Activated CD4-positive, alpha-beta T cell treated with anti-CD3 and anti-CD28 coated beads, Interleukin-2, amount 10 ng/mL, durations not matched to agents 7 days and 5 days (primary cell): ENCODE measurements around the gene SLCO1B3. TPM values are rescaled to one million over a fixed set of nuclear protein-coding genes. Genes with fewer than 3 reads are reported as not detected.
"Not testable (repeated sequence)": the region's sequence is repeated elsewhere in the genome, so short reads cannot be mapped to it uniquely, and the experiment has no call there.

Experiments
- CTCF ChIA-PET: fragments of 350-600 bp; sonication (Branson Sonifier 250); formaldehyde crosslinking; loops from one replicate; lab custom pipeline; 2021; ENCODE audit warnings: antibody characterized with exemption; lab: Charles Lee
- POLR2A ChIA-PET: fragments of 350-600 bp; sonication (Branson Sonifier 250); formaldehyde crosslinking; loops from one replicate; lab custom pipeline; 2021; ENCODE audit warnings: antibody characterized with exemption; lab: Charles Lee
- DNase-seq: peaks from one replicate; pipeline ENCODE4 v3.0.0-alpha.2; 2020
- H3K27ac Mint-ChIP-seq: one replicate; pipeline ENCODE4 v1.8.0; 2021; ENCODE audit warnings: mild to moderate bottlenecking, moderate library complexity, mixed read lengths
- H3K27me3 Mint-ChIP-seq: one replicate; pipeline ENCODE4 v1.8.0; 2021; ENCODE audit warnings: mixed read lengths
- H3K36me3 Mint-ChIP-seq: one replicate; pipeline ENCODE4 v1.8.0; 2021; ENCODE audit warnings: low read depth, mixed read lengths
- H3K4me1 Mint-ChIP-seq: one replicate; pipeline ENCODE4 v1.8.0; 2021; ENCODE audit warnings: mixed read lengths
- H3K4me3 Mint-ChIP-seq: one replicate; pipeline ENCODE4 v1.8.0; 2021; ENCODE audit warnings: mild to moderate bottlenecking, moderate library complexity, mixed read lengths
- H3K9me3 Mint-ChIP-seq: one replicate; pipeline ENCODE4 v1.8.0; 2021; ENCODE audit warnings: mixed read lengths
- total RNA-seq, 2 experiments: library from RNA; stranded (reverse); gene quantifications; one replicate each; pipeline ENCODE4 v1.2.3, GENCODE V29; 2021

The SLCO1B3 gene, protein sequence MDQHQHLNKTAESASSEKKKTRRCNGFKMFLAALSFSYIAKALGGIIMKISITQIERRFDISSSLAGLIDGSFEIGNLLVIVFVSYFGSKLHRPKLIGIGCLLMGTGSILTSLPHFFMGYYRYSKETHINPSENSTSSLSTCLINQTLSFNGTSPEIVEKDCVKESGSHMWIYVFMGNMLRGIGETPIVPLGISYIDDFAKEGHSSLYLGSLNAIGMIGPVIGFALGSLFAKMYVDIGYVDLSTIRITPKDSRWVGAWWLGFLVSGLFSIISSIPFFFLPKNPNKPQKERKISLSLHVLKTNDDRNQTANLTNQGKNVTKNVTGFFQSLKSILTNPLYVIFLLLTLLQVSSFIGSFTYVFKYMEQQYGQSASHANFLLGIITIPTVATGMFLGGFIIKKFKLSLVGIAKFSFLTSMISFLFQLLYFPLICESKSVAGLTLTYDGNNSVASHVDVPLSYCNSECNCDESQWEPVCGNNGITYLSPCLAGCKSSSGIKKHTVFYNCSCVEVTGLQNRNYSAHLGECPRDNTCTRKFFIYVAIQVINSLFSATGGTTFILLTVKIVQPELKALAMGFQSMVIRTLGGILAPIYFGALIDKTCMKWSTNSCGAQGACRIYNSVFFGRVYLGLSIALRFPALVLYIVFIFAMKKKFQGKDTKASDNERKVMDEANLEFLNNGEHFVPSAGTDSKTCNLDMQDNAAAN
- not detected for total RNA-seq

DNA sequence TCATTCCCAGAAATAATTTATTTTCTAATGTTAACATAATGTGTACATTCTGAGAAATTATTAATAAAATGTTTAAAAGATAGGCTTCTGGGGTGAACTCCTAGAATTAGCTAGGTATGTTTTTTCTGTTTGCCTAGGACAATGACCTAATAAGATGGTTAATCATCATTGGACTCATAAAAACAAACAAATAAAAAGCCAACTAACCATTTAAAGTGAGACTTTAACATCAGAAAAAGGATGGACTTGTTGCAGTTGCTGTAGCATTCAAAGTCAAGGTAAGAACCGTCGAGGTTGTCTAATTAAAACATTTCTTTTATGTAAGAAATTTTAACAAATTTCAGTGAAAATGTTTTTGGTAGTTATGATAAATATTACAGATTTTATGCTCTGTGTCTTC is at the start of gene SLCO1B3:
Gene SLCO1B3 (plus strand): TSS at position 219 of the 400 bp plus-strand sequence. CDS start 5,034 bp downstream, outside the sequence.
- POLR2A ChIA-PET, result no interaction called here
- Mint-ChIP-seq H3K9me3 (peaks cover 4% of the 10 kb centered on the region), H3K4me3 (no peak within 1 kb of the TSS), H3K27me3 (no peaks in the 10 kb centered on the region), H3K4me1 (no peaks in the 10 kb centered on the region), H3K27ac (no peak within 1 kb of the TSS), H3K36me3 (no peaks in the 10 kb centered on the region)
- no peak for DNase-seq
- CTCF ChIA-PET, result no interaction called here

DNA sequence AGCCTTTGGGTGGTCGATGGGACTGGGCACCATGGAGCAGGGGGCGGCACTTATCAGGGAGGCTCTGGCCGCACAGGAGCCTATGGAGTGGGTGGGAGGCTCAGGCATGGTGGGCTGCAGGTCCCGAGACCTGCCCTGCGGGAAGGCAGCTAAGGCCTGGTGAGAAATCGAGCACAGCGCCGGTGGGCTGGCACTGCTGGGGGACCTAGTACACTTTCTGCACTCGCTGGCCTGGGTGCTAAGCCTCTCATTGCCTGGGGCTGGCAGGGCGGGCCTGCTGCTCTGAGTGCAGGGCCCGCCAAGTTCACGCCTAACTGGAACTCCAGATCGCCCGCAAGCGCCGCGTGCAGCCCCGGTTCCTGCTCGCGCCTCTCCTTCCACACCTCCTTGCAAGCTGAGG is 33.1 kb upstream of the SLCO1B3 start:
- no peak overlapping the region for H3K27ac Mint-ChIP-seq
- H3K4me3 Mint-ChIP-seq, result no peak overlapping the region
- H3K9me3 Mint-ChIP-seq, result peaks cover 14% of the 10 kb centered on the region
- H3K4me1 Mint-ChIP-seq, result no peaks in the 10 kb centered on the region
- no peak for DNase-seq
- no peaks in the 10 kb centered on the region for H3K27me3 Mint-ChIP-seq
- H3K36me3 Mint-ChIP-seq, result no peaks in the 10 kb centered on the region
- CTCF ChIA-PET, result no interaction called here
- POLR2A ChIA-PET, result no interaction called here

DNA sequence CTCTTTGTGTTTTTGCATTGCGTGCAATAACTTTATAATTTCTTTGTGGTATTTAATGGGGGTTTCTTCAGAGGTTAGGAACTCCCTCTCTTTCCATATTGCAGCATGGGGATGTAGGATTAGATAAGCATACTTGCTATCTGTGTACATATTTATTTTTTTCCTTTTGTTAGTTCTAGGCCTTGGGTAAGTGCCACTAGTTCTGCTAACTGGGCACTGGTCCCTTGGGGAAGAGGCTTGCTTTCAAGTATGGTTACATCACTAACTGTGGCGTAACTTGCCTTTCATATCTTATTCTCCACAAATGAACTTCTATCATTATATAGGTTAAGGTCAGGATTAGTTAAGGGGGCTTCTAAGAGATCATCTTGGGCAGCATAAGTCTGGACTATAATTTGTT is 31.5 kb upstream of the SLCO1B3 start:
- ChIA-PET POLR2A (no interaction called here), CTCF (no interaction called here)
- H3K36me3 Mint-ChIP-seq, result no peaks in the 10 kb centered on the region
- peaks cover 19% of the 10 kb centered on the region for H3K9me3 Mint-ChIP-seq
- H3K27ac Mint-ChIP-seq, result no peak overlapping the region
- no peak for DNase-seq
- H3K27me3 Mint-ChIP-seq, result no peaks in the 10 kb centered on the region
- H3K4me1 Mint-ChIP-seq, result no peaks in the 10 kb centered on the region
- H3K4me3 Mint-ChIP-seq, result no peak overlapping the region

DNA sequence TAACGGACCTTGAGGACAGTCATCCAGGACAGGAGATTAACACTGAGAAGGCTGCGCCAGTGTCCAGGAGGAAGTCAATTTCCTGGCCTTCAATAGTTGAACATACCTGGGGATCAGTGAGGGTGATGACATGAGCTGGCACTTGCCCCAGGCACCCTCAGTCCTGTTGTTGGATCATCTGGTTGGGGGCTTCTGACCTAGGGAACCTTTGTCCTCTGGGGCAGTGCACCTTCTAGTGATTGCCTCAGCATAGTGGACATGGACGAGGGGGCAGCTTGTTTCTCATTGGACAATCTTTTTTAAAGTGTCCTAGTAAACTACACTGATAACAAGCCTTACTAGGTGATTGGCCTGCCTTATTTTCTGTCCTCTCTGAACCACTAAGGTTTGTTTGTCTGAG is 30.5 kb upstream of the SLCO1B3 start:
- H3K36me3 Mint-ChIP-seq, H3K27me3 Mint-ChIP-seq, H3K4me1 Mint-ChIP-seq, CTCF ChIA-PET, POLR2A ChIA-PET, DNase-seq, H3K27ac Mint-ChIP-seq, H3K4me3 Mint-ChIP-seq: not testable (repeated sequence)
- peaks cover 22% of the 10 kb centered on the region for H3K9me3 Mint-ChIP-seq

DNA sequence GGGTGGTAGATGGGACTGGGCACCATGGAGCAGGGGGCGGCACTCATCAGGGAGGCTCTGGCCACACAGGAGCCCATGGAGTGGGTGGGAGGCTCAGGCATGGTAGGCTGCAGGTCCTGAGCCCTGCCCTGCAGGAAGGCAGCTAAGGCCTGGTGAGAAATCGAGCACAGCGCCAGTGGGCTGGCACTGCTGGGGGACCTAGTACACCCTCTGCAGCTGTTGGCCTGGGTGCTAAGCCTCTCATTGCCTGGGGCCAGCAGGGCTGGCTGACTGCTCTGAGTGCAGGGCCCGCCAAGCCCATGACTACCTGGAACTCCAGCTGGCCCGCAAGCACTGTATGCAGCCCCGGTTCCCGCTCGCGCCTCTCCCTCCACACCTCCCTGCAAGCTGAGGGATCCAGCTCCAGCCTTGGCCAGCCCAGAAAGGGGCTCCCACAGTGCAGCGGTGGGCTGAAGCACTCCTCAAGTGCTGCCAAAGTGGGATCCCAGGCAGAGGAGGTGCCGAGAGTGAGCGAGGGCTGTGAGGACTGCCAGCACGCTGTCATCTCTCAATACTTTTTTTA is 26.6 kb upstream of the SLCO1B3 start:
- CTCF ChIA-PET, DNase-seq, H3K27me3 Mint-ChIP-seq, H3K27ac Mint-ChIP-seq, POLR2A ChIA-PET, H3K4me3 Mint-ChIP-seq, H3K36me3 Mint-ChIP-seq, H3K4me1 Mint-ChIP-seq: not testable (repeated sequence)
- H3K9me3 Mint-ChIP-seq, result peaks cover 16% of the 10 kb centered on the region

DNA sequence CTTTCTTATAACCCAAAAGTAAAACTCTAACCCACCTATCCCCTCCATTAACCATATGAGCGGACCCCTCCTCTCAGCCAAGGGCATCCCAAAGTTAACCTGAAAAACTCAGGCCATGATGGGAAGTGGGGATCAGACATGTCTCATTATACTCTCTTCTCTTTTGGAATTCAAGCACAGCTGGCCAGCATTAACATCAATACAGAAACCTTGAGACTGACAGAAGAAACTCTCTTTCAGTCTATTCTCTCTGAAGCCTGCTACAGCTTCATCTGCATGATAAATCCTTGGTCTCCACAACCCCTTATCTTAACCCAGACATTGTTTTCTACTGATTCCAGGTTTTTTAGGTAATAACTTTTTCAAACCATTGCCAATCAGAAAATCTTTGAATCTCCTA is 17.5 kb upstream of the SLCO1B3 start:
- no peaks in the 10 kb centered on the region for H3K4me1 Mint-ChIP-seq
- no peaks in the 10 kb centered on the region for H3K27me3 Mint-ChIP-seq
- peaks cover 2% of the 10 kb centered on the region for H3K9me3 Mint-ChIP-seq
- no peak for DNase-seq
- POLR2A ChIA-PET, result no interaction called here
- CTCF ChIA-PET, result no interaction called here
- H3K36me3 Mint-ChIP-seq, result no peaks in the 10 kb centered on the region
- no peak overlapping the region for H3K27ac Mint-ChIP-seq
- no peak overlapping the region for H3K4me3 Mint-ChIP-seq

DNA sequence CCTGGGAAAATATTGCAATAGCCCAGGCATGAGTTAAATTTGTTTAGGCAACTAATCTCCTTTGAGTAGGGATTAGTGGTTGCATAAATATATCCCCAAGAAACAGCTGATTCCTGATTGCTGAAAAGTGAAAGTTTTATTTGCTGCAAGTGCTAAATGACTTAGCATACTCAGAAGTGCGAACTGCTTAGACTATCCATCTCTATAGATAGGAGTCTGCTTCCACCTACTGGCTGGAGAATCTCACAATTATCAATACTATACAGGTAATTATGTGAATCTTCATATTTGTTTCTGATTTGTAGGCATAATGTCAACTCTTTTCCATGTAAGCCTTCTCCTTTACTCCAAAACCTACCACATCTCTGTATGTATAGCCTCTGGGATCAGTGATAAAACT is 12.0 kb upstream of the SLCO1B3 start:
- no peaks in the 10 kb centered on the region for H3K36me3 Mint-ChIP-seq
- no peaks in the 10 kb centered on the region for H3K4me1 Mint-ChIP-seq
- POLR2A ChIA-PET, result no interaction called here
- no peaks in the 10 kb centered on the region for H3K9me3 Mint-ChIP-seq
- H3K4me3 Mint-ChIP-seq, result no peak overlapping the region
- DNase-seq, result no peak
- H3K27ac Mint-ChIP-seq, result no peak overlapping the region
- CTCF ChIA-PET, result no interaction called here
- no peaks in the 10 kb centered on the region for H3K27me3 Mint-ChIP-seq

DNA sequence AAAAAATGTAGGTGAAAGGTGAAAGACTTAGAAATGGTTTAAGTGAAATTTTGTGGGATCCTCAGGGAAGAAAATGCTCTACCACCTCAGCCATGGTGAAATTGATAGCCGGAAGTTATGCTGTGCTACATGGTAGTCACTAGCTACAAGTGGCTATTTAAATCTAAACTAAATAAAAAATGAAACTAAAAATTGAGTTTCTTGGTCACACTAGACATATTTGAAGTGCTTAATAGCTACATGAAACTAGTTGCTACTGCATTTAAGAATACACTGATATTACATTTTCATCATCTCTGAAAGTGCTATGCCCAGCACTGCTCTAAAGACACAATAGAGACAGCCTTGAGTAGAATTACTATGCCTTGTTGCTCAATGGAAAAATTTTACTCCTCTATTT is 10.3 kb upstream of the SLCO1B3 start:
- Mint-ChIP-seq H3K9me3 (no peaks in the 10 kb centered on the region), H3K36me3 (no peaks in the 10 kb centered on the region), H3K4me3 (no peak overlapping the region), H3K4me1 (no peaks in the 10 kb centered on the region), H3K27me3 (no peaks in the 10 kb centered on the region), H3K27ac (no peak overlapping the region)
- no peak for DNase-seq
- ChIA-PET POLR2A (no interaction called here), CTCF (no interaction called here)

DNA sequence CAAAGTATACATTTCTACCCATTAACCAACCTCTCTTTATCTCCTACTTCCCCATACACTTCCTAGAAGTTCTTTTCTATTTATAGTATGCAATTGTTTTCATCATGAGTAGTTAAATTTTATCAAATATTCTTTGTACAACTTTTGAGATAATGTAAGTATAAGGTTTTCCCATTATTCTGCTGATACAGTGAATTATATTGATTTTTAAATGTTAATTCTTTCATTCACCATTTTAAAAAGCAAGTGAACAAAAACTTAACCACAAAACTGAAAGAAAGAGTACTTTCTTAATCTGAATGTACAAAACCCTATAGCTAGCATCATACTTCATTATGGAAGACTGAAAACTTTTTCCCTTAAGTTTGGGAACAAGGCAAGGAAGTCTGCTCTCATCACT is 9.5 kb upstream of the SLCO1B3 start:
- ChIA-PET CTCF (no interaction called here), POLR2A (no interaction called here)
- Mint-ChIP-seq H3K4me3 (no peak overlapping the region), H3K27me3 (no peaks in the 10 kb centered on the region), H3K27ac (no peak overlapping the region), H3K9me3 (no peaks in the 10 kb centered on the region), H3K4me1 (no peaks in the 10 kb centered on the region), H3K36me3 (no peaks in the 10 kb centered on the region)
- no peak for DNase-seq

DNA sequence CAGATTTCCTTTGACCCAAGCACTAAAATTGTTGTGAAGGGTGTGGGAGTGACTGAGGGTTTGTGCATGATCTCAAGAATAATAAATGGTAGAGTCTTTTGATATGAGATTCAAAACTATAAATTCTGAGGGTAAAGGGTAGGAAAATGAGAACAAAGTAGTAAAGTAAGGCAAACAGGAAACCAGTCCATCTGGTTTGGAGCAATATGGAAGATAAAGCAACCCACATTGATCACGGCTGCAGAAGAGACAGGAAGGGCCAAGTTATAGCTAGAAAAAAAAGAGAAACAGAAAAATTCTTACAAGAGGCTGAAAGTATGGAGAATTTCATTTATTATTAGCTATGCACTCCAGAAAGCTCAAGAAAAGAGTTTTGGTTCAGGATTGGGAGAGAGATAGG is 4.6 kb upstream of the SLCO1B3 start:
- ChIA-PET CTCF (no interaction called here), POLR2A (no interaction called here)
- no peak overlapping the region for H3K27ac Mint-ChIP-seq
- peaks cover 4% of the 10 kb centered on the region for H3K9me3 Mint-ChIP-seq
- no peak overlapping the region for H3K4me3 Mint-ChIP-seq
- no peaks in the 10 kb centered on the region for H3K36me3 Mint-ChIP-seq
- H3K27me3 Mint-ChIP-seq, result no peaks in the 10 kb centered on the region
- DNase-seq, result no peak
- no peaks in the 10 kb centered on the region for H3K4me1 Mint-ChIP-seq

DNA sequence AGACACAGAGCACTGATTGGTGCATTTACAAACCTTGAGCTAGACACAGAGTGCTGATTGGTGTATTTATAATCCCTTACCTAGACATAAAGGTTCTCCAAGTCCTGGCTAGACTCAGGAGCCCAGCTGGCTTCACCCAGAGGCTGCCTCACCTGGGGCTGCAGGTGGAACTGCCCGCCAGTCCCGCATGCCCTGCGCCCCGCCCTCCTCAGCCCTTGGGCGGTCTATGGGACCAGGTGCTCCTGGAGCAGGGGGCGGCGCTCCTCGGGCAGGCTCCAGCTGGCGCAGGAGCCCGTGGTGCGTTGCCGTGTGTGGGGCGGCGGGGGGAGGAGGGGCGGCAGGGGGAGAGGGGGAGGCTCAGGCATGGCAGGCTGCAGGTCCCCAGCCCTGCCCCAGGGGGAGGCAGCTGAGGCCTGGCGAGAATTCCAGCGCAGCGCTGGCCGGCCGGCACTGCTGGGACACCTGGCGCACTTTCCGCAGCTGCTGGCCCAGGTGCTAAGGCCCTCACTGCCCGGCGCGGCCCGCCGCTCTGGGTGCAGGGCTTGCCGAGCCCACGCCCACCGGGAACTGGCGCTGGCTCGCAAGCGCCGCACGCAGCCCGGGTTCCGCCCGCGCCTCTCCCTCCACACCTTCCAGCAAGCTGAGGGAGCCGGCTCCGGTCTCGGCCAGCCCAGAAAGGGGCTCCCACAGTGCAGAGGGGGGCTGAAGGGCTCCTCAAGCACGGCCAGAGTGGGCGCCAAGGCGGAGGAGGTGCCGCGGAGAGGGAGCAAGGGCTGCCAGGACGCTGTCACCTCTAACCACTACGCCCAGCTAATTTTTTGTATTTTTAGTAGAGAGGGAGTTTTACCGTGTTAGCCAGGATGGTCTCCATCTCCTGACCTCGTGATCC is 3.1 kb upstream of the SLCO1B3 start:
- CTCF ChIA-PET, result no interaction called here
- H3K27ac Mint-ChIP-seq, result no peak overlapping the region
- H3K27me3 Mint-ChIP-seq, result no peaks in the 10 kb centered on the region
- no peaks in the 10 kb centered on the region for H3K36me3 Mint-ChIP-seq
- H3K4me3 Mint-ChIP-seq, result no peak overlapping the region
- no peak for DNase-seq
- peaks cover 4% of the 10 kb centered on the region for H3K9me3 Mint-ChIP-seq
- POLR2A ChIA-PET, result no interaction called here
- H3K4me1 Mint-ChIP-seq, result no peaks in the 10 kb centered on the region

DNA sequence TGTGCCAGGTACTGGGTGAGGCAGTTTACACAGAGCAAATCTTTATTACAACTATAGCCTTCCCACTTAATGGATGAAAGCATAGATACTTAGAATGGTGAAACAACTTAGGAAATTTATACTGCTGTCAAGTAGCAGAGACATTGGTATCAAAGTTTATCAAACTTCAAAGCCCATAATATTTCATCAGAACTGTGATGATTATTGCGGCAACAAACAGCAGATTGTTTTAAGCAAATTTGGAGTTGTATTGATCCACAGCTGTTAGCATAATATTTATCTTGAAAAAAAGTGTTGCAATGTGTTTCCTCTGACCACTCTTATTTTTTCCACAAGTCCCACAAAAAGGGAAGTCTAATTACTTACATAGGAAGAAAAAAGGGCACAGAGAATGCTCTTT is 2.0 kb upstream of the SLCO1B3 start:
- DNase-seq, result no peak
- H3K27ac Mint-ChIP-seq, result no peak overlapping the region
- H3K4me3 Mint-ChIP-seq, result no peak overlapping the region
- H3K9me3 Mint-ChIP-seq, result peaks cover 4% of the 10 kb centered on the region
- no peaks in the 10 kb centered on the region for H3K36me3 Mint-ChIP-seq
- no peaks in the 10 kb centered on the region for H3K27me3 Mint-ChIP-seq
- POLR2A ChIA-PET, result no interaction called here
- H3K4me1 Mint-ChIP-seq, result no peaks in the 10 kb centered on the region
- CTCF ChIA-PET, result no interaction called here

DNA sequence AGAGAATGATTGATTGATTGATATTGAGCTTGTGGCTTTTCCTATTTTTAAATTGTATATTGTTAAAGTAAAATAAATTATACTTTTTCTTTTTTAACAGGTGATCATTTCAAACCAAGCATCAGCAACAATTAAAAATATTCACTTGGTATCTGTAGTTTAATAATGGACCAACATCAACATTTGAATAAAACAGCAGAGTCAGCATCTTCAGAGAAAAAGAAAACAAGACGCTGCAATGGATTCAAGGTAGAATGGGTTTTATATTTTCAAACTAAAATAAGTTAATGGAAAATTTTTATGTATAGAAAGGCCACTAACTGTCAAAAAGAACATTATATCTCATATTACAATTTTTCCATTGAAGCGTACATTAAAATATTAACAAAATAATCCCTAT is 5.1 kb downstream of the SLCO1B3 start:
- H3K27me3 Mint-ChIP-seq, result no peaks in the 10 kb centered on the region
- H3K9me3 Mint-ChIP-seq, result peaks cover 7% of the 10 kb centered on the region
- H3K27ac Mint-ChIP-seq, result no peak overlapping the region
- POLR2A ChIA-PET, result no interaction called here
- CTCF ChIA-PET, result no interaction called here
- no peak overlapping the region for H3K4me3 Mint-ChIP-seq
- no peak for DNase-seq
- no peaks in the 10 kb centered on the region for H3K4me1 Mint-ChIP-seq
- H3K36me3 Mint-ChIP-seq, result no peaks in the 10 kb centered on the region
